Psoas muscle (tissue), 8 donors: Measurements from ENCODE around the gene LNPK. TPM values are rescaled to one million over a fixed set of nuclear protein-coding genes. Genes with fewer than 3 reads are reported as not detected.
"Not testable (repeated sequence)": the region's sequence is repeated elsewhere in the genome, so short reads cannot be mapped to it uniquely, and the experiment has no call there.

Experiments
- ATAC-seq, 4 donors: fragments of 200-7000 bp; cut with Tn5 transposase; one replicate each; pipeline ENCODE4 v1.9.1; 2020; ENCODE audit warnings: moderate library complexity in 3 of 4, mild to moderate bottlenecking in 2 of 4
- DNase-seq, 2 donors: peaks; one replicate each; pipeline ENCODE4 v3.0.0-alpha.2; 2020
- H3K27ac ChIP-seq: fragments of 200-600 bp; one replicate; pipeline ENCODE4 v1.8.0; 2022
- H3K27me3 ChIP-seq, 3 donors: fragments of 200-600 bp in 1 of 3; one replicate each; pipeline versions ENCODE4 v1.6.1 to v1.8.0; 2013 to 2022; ENCODE audit warnings: low read length in 2 of 3, mild to moderate bottlenecking in 2 of 3, moderate library complexity in 1 of 3; ENCODE audit not compliant: insufficient read depth in 3 of 3
- H3K36me3 ChIP-seq, 2 donors: fragments of 200-600 bp in 1 of 2; one replicate each; pipeline versions ENCODE4 v1.6.1 to v1.8.0; 2013 to 2022; ENCODE audit warnings: low read depth in 1 of 2, mild to moderate bottlenecking in 1 of 2, moderate library complexity in 1 of 2; ENCODE audit not compliant: insufficient read depth in 1 of 2
- H3K4me1 ChIP-seq: fragments of 200-600 bp; one replicate; pipeline ENCODE4 v1.8.0; 2022
- H3K4me3 ChIP-seq: fragments of 200-600 bp; one replicate; pipeline ENCODE4 v1.8.0; 2022; ENCODE audit warnings: mild to moderate bottlenecking
- H3K9me3 ChIP-seq: fragments of 200-600 bp; one replicate; pipeline ENCODE4 v1.8.0; 2022
- WGBS, 3 donors: extraction: QIAGEN DNeasy Blood & Tissue Kit; methylation state at CpG; one replicate each; pipeline versions ENCODE4 v1.1.6 to v1.1.7; 2013; 5-methylcytosine and 5-hydroxymethylcytosine counted together
- intact Hi-C, 2 donors: fragments of 100-400 bp; cut with DNase I; formaldehyde crosslinking; loops; one replicate each; pipeline versions ENCODE4 v1.11.0 to v1.14.2; 2022
- polyA plus RNA-seq, 3 donors: library from polyadenylated mRNA; stranded (reverse); fragments of 200-250 nt; gene quantifications; one replicate each; pipeline ENCODE4 v1.2.3, GENCODE V29; 2013
- total RNA-seq, 4 donors: library from RNA; stranded (reverse); fragmentation: NEBNext Ultra II Directional in 2 of 4; extraction: Animal tissue kit (Norgen Biotek cat#: 25700) in 2 of 4; gene quantifications; one replicate each; pipeline versions ENCODE4 v1.2.1 to v1.2.4, GENCODE V29; 2021 to 2023
- TF ChIP-seq, protein P1 (sequence below): fragments of 200-600 bp; IDR thresholded peaks from one replicate; pipeline ENCODE4 v1.8.0; 2022; ENCODE audit warnings: antibody characterized with exemption
- donor health status: healthy with polysubstance abuse.
- donor health status: DM: no; HTN: no; CAD: no; lungs with moderate emphysema.
- donor health status: Bipolar disorder and iron deficiency.
- donor health status: healthy.
- donor health status: DM: yes; HTN: yes; CAD: no.
- donor health status: DM: no; HTN: no; CAD: no.
- donor health status: DM: no; HTN: no; CAD: no.
- donor health status: DM: yes; HTN: yes; CAD: no.

The LNPK gene
- total and polyA plus RNA-seq, 7 donors, result 8.8 to 65.6 (median 47.6) TPM

DNA sequence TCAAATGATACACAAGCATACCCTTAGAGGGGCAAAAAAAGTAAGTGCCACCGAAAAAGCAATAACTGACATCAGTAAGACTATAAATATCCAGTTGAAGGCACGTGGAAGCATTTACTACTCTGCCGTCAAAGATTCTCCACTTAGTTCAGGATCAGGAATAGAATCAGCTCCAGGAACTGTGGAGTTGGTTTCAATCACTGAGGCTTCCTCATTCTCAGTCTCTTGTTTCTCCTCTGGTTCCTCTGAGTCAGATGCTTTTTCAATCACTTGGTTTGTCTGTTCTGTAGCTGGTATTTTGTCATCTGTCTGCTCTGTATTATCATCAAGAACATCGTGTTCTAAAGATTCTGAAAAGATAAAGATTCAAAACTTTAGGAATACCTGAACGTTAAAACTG is 72.2 kb downstream of the LNPK start:
- ATAC-seq, result peak; percentile 95 to 96 (median 96)
- intact Hi-C loops, result loop anchor here in 1 of 2 donors (2.0 kb wide), 1 partner anchor 75 kb away; no protein-coding TSS in a partner anchor

GRCh38 chr2:175926272-175926671 is 75.8 kb downstream of the LNPK start:
- WGBS, 3 donors, result 33 to 53% (median 45%) methylated on average over 2 of the region's 2 CpGs
- Histone ChIP-seq H3K4me3 (no peak overlapping the region), H3K36me3 (no peaks in the 10 kb centered on the region), H3K9me3 (no peaks in the 10 kb centered on the region), H3K27me3 (no peaks in the 10 kb centered on the region), H3K4me1 (peaks cover 52% of the 10 kb centered on the region), H3K27ac (peak overlapping the region; percentile 36)
- TF ChIP-seq, protein P1, sequence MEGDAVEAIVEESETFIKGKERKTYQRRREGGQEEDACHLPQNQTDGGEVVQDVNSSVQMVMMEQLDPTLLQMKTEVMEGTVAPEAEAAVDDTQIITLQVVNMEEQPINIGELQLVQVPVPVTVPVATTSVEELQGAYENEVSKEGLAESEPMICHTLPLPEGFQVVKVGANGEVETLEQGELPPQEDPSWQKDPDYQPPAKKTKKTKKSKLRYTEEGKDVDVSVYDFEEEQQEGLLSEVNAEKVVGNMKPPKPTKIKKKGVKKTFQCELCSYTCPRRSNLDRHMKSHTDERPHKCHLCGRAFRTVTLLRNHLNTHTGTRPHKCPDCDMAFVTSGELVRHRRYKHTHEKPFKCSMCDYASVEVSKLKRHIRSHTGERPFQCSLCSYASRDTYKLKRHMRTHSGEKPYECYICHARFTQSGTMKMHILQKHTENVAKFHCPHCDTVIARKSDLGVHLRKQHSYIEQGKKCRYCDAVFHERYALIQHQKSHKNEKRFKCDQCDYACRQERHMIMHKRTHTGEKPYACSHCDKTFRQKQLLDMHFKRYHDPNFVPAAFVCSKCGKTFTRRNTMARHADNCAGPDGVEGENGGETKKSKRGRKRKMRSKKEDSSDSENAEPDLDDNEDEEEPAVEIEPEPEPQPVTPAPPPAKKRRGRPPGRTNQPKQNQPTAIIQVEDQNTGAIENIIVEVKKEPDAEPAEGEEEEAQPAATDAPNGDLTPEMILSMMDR, result no peak
- no peak for DNase-seq
- ATAC-seq, result peak in 3 of 4 donors; percentile 21 to 35 (median 27)
- intact Hi-C loops, result no loop called here

More for the DNA sequence above, 72.2 kb downstream of the LNPK start:
- peak overlapping the region; percentile 85 for H3K27ac ChIP-seq
- peaks cover 54% of the 10 kb centered on the region for H3K4me1 ChIP-seq
- no peak for DNase-seq
- TF ChIP-seq, protein P1, result no peak
- H3K9me3 ChIP-seq, result no peaks in the 10 kb centered on the region
- H3K4me3 ChIP-seq, result no peak overlapping the region
- H3K27me3 ChIP-seq, result no peaks in the 10 kb centered on the region
- WGBS, 3 donors, result 17 to 34% (median 30%) methylated on average over 5 of the region's 5 CpGs
- peaks cover 0 to 12% of the 10 kb centered on the region in 2 donors for H3K36me3 ChIP-seq

DNA sequence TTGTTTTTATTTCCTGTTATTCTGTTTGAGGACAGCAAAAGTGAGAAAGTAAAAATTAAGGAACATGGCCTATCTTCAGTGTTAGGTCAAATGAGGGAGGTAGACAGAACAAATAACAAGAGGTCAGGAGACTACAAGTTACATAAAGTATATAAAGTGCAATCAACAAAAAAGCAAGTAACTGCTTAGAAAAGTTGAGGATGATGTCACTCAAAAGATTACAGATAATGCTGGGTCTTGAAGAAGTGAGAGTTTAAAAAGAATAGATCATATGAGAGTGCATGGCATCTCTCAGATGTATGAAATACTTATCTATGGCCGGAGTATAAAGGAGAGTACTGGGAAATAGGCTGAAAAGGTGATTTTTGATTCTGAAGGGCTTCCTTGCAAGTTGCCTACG is 79.9 kb downstream of the LNPK start:
- no peak overlapping the region for H3K4me3 ChIP-seq
- ATAC-seq, result no peak
- no peak overlapping the region for H3K27ac ChIP-seq
- no peaks in the 10 kb centered on the region for H3K27me3 ChIP-seq
- no peak for DNase-seq
- TF ChIP-seq, protein P1, result no peak
- no peaks in the 10 kb centered on the region for H3K9me3 ChIP-seq
- peaks cover 24% of the 10 kb centered on the region for H3K4me1 ChIP-seq
- 95 to 98% (median 98%) methylated on average over 2 of the region's 2 CpGs for WGBS, 3 donors
- no peaks in the 10 kb centered on the region for H3K36me3 ChIP-seq
- intact Hi-C loops, result no loop called here

- no peaks in the 10 kb centered on the region for H3K36me3 ChIP-seq
- no peak overlapping the region for H3K27ac ChIP-seq
- WGBS, 3 donors, result 78 to 94% (median 93%) methylated on average over 3 of the region's 3 CpGs
- ATAC-seq, result no peak
- TF ChIP-seq, protein P1, result no peak
- peaks cover 6% of the 10 kb centered on the region for H3K4me1 ChIP-seq
- H3K4me3 ChIP-seq, result no peak overlapping the region
- H3K27me3 ChIP-seq, result no peaks in the 10 kb centered on the region
- intact Hi-C loops, result no loop called here
- no peaks in the 10 kb centered on the region for H3K9me3 ChIP-seq
- DNase-seq, result no peak
Measured at GRCh38 chr2:175918935-175919334, 83.1 kb downstream of the LNPK start.

- intact Hi-C loops, result no loop called here
- Histone ChIP-seq H3K4me1 (peaks cover 6% of the 10 kb centered on the region), H3K27ac (no peak overlapping the region), H3K27me3 (no peaks in the 10 kb centered on the region), H3K36me3 (no peaks in the 10 kb centered on the region), H3K9me3 (no peaks in the 10 kb centered on the region), H3K4me3 (no peak overlapping the region)
- no peak for DNase-seq
- TF ChIP-seq, protein P1, result no peak
- WGBS, 3 donors, result 94 to 98% (median 96%) methylated on average over 3 of the region's 3 CpGs
- ATAC-seq, result no peak
Measured at GRCh38 chr2:175914846-175915245, 87.2 kb downstream of the LNPK start.

DNA sequence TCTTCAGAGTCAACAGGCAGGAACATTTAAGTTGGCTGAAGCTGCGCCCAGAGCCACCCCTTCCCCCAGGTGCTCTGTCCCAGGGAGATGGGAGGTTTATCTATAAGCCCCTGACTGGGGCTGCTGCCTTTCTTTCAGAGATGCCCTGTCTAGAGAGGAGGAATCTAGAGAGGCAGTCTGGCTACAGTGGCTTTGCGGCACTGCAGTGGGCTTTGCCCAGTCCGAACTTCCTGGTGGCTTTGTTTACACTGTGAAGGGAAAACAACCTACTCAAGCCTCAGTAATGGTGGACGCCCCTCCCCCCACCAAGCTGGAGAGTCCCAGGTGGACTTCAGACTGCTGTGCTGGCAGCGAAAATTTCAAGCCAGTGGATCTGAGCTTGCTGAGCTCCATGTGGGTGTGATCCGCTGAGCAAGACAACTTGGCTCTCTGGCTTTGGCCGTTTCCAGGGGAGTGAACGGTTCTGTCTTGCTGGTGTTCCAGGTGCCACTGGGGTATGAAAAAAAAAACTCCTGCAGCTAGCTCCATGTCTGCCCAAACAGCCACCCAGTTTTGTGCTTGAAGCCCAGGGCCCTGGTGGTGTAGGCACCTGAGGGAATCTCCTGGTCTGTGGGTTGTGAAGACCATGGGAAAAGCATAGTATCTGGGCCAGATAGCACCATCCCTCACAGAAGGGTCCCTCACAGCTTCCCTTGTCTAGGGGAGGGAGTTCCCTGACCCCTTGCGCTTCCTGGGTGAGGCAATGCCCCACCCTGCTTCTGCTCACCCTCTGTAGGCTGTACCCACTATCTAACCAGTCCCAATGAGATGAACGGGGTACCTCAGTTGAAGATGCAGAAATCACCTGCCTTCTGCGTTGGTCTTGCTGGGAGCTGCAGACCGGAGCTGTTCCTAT is 88.0 kb downstream of the LNPK start:
- ATAC-seq, intact Hi-C loops, H3K27ac ChIP-seq, H3K4me1 ChIP-seq, H3K27me3 ChIP-seq, H3K36me3 ChIP-seq, DNase-seq, H3K4me3 ChIP-seq, H3K9me3 ChIP-seq: not testable (repeated sequence)
- 78 to 89% (median 86%) methylated on average over 12 of the region's 12 CpGs for WGBS, 3 donors

DNA sequence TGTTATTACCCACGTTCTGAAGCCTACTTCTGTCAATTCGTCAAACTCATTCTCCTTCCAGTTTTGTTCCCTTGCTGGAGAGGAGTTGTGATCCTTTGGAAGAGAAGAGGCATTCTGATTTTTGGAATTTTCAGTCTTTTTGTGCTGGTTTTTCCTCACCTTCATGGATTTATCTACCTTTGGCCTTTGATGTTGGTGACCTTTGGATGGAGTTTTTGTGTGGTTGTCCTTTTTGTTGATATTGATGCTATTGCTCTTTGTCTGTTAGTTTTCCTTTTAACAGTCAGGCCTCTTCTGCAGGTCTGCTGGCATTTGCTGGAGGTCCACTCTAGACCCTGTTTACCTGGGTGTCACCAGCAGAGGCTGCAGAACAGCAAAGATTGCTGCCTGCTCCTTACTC is 88.8 kb downstream of the LNPK start:
- WGBS, 3 donors, result 84 to 90% (median 87%) methylated on average over 2 of the region's 2 CpGs
- DNase-seq, H3K27ac ChIP-seq, ATAC-seq, H3K27me3 ChIP-seq, intact Hi-C loops, H3K9me3 ChIP-seq, H3K36me3 ChIP-seq, H3K4me1 ChIP-seq, H3K4me3 ChIP-seq: not testable (repeated sequence)
